Lung (tissue), 12 donors: ENCODE data around the gene ZPBP2. TPM values are rescaled to one million over a fixed set of nuclear protein-coding genes. Genes with fewer than 3 reads are reported as not detected.

Source experiments
- ATAC-seq: fragments of 200-7000 bp; cut with Tn5 transposase; one replicate; pipeline ENCODE4 v1.9.1; 2020; ENCODE audit warnings: moderate number of reproducible peaks; ENCODE audit not compliant: insufficient read depth, low FRiP score
- DNase-seq, 3 donors: peaks; one replicate each; pipeline ENCODE4 v3.0.0-alpha.2; 2013 to 2017
- H3K27ac ChIP-seq, 2 donors: one replicate each; pipeline ENCODE4 v1.5.1; 2013; ENCODE audit warnings: mild to moderate bottlenecking in 2 of 2, moderate library complexity in 2 of 2, control low read depth in 1 of 2, inconsistent platforms in 1 of 2, low read depth in 1 of 2, low read length in 1 of 2
- H3K27me3 ChIP-seq, 3 donors: one replicate each; pipeline ENCODE4 v1.5.1; 2013; ENCODE audit warnings: low read length in 2 of 3; ENCODE audit not compliant: control insufficient read depth in 3 of 3, insufficient read depth in 3 of 3
- H3K36me3 ChIP-seq, 4 donors: one replicate each; pipeline ENCODE4 v1.5.1; 2013; ENCODE audit warnings: low read length in 4 of 4, mild to moderate bottlenecking in 1 of 4, moderate library complexity in 1 of 4; ENCODE audit not compliant: control insufficient read depth in 4 of 4, insufficient read depth in 4 of 4
- H3K4me1 ChIP-seq, 5 donors: one replicate each; pipeline ENCODE4 v1.5.1; 2013; ENCODE audit warnings: low read length in 5 of 5, mild to moderate bottlenecking in 2 of 5, moderate library complexity in 1 of 5; ENCODE audit not compliant: control insufficient read depth in 5 of 5, insufficient read depth in 5 of 5
- H3K4me3 ChIP-seq: one replicate; pipeline ENCODE4 v1.5.1; 2013; ENCODE audit warnings: mild to moderate bottlenecking, control low read depth, moderate library complexity
- H3K9ac ChIP-seq, 2 donors: one replicate each; pipeline ENCODE4 v1.5.1; 2013; ENCODE audit warnings: low read length in 2 of 2, control low read depth in 1 of 2; ENCODE audit not compliant: insufficient read depth in 1 of 2
- H3K9me3 ChIP-seq, 4 donors: one replicate each; pipeline ENCODE4 v1.5.1; 2013; ENCODE audit warnings: low read length in 3 of 4, mild to moderate bottlenecking in 1 of 4, moderate library complexity in 1 of 4; ENCODE audit not compliant: control insufficient read depth in 4 of 4, insufficient read depth in 3 of 4
- CTCF ChIP-seq: IDR thresholded peaks from 2 replicates; pipeline ENCODE4 v1.5.1; 2012; ENCODE audit warnings: mild to moderate bottlenecking; ENCODE audit errors: control extremely low read depth, extremely low read depth
- WGBS, 2 donors: extraction: QIAGEN DNeasy Blood & Tissue Kit; methylation state at CpG; one replicate each; pipeline ENCODE4 v1.1.7; 2013; 5-methylcytosine and 5-hydroxymethylcytosine counted together
- polyA plus RNA-seq, 2 donors: library from polyadenylated mRNA; stranded (reverse); fragments of 200-250 nt; gene quantifications; one replicate each; pipeline ENCODE4 v1.2.1, GENCODE V29; 2013
- total RNA-seq, 2 donors: library from RNA; depleted of rRNA in 1 of 2; stranded (reverse); fragments of >200 nt in 1 of 2; gene quantifications; one replicate each; pipeline ENCODE4 v1.2.1, GENCODE V29; 2014 to 2021
- donor health status: control.
- donor health status: control.
- donor health status: Bipolar disorder and iron deficiency.
- donor health status: healthy.
- donor health status: DM: yes; HTN: yes; CAD: no.

The ZPBP2 gene
- total and polyA plus RNA-seq, 4 donors = not detected

- H3K4me3 ChIP-seq = no peak within 1 kb of the TSS
- peaks cover 0 to 71% (median 63%) of the 10 kb centered on the region in 3 donors for H3K27me3 ChIP-seq
- TF ChIP-seq CTCF = peak; percentile 26
- peaks cover 0 to 12% (median 1%) of the 10 kb centered on the region in 4 donors for H3K9me3 ChIP-seq
- ATAC-seq = peak; percentile 81
- peak; percentile 56 to 75 (median 73) for DNase-seq
- no peaks in the 10 kb centered on the region for H3K36me3 ChIP-seq
- peak within 1 kb of the TSS in 1 of 2 donors; percentile 54 for H3K27ac ChIP-seq
- WGBS, 2 donors = 2 to 3% methylated on average over 50 of the region's 50 CpGs
- H3K9ac ChIP-seq = peak within 1 kb of the TSS in 1 of 2 donors; percentile 13
- no peaks in the 10 kb centered on the region for H3K4me1 ChIP-seq
These were observed 3.9 kb upstream of the ZPBP2 start, which contains the start of gene IKZF3 for GRCh38 chr17:39863918-39864746. IKZF3 (minus strand) TSS chr17:39864312; CDS start chr17:39864126, 186 bp downstream.

- Histone ChIP-seq H3K9ac (no peak overlapping the region), H3K4me1 (no peaks in the 10 kb centered on the region), H3K27me3 (peaks cover 0 to 66% (median 56%) of the 10 kb centered on the region in 3 donors), H3K27ac (no peak overlapping the region), H3K4me3 (no peak overlapping the region), H3K9me3 (peaks cover 0 to 12% (median 1%) of the 10 kb centered on the region in 4 donors), H3K36me3 (no peaks in the 10 kb centered on the region)
- no peak for TF ChIP-seq CTCF
- ATAC-seq = no peak
- no peak for DNase-seq
- WGBS, 2 donors = 88 to 91% methylated on average over 8 of the region's 8 CpGs
These were observed 1.8 kb upstream of the ZPBP2 start for GRCh38 chr17:39866013-39866730.

- ATAC-seq (no peak), DNase-seq (no peak)
- H3K27me3 ChIP-seq = peaks cover 0 to 57% (median 49%) of the 10 kb centered on the region in 3 donors
- peaks cover 0 to 12% (median 1%) of the 10 kb centered on the region in 4 donors for H3K9me3 ChIP-seq
- 81 to 83% methylated on average over 21 of the region's 21 CpGs for WGBS, 2 donors
- no peak overlapping the region for H3K27ac ChIP-seq
- H3K4me1 ChIP-seq = no peaks in the 10 kb centered on the region
- H3K36me3 ChIP-seq = no peaks in the 10 kb centered on the region
- no peak overlapping the region for H3K9ac ChIP-seq
- no peak for TF ChIP-seq CTCF
- no peak overlapping the region for H3K4me3 ChIP-seq
These were observed 720 bp upstream of the ZPBP2 start for GRCh38 chr17:39867084-39867879.
